NCI-H345 treated with DMSO at 0.1 percent for 48 hours (cell line): ENCODE results near the gene AQP1.

ENCODE experiments used
- DNase-seq: peaks from one replicate; lab custom pipeline; 2025; ENCODE audit not compliant: unreplicated experiment; lab: John Stamatoyannopoulos, UW

Gene AQP1

DNA sequence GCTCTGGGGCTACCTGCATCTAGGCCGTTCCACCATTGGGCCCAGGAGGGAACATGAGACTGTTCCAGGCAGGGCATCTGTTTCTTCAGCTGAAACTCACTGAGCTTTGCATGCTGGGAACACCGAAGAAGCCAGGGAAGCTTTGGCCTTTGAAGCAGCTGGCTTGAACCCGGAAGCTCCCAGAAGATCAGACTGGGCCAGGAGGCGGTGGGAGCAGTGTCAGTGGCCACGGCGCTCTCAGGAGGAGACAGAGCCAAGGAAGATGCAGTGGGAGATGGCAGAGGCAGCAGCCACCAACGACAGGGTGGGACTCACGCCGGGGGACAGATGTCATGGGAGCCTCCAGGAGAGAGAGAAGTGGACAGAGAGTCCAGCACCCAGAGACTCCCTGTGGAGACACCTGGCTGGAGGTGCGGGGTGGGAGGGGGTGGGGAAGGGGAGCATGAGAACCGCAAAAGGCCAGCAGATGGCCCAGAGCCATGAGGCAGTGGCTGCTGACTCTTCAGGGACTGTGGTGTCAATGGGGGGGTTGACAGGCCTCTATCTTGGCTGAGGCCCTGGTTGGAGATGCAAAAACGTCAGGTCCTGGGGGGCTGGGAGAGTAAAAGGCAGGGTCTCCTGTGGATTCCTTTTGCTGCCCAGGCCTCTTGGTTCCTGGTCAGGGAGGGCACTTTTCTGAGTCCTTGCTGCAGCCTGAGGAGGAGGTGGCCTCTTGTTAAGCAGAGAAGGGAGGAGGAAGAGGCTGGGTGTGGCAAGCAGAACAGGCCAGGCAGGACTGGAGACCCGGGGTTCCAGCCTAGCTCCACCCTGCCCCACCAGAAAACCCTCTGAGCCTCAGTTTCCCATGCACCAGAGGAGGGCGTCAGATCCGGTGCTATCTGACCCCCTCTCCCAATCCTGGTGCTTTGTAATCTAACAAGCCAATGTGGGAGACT is 6.3 kb upstream of the AQP1 start:
- DNase-seq, result no peak

DNA sequence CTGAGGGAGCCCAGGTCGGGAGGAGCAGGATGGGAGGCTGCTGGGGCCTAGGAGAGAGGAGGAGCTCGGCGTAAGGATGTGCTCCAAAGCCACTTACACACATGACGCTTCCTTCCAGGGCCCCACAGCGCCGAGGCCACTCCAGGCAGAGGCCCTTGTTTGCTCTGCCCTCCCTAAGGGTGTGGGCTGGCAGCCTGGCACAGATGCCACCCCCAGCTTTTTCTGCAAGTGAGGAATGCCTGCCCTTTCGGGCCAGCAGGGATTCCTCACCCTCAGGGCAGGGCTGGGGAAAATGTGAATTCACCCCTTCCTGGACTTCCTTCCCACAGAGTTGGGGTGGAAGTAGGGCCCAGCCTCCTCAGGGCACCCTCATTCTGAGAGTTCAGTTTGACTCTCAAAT is 5.6 kb upstream of the AQP1 start:
- DNase-seq, result no peak

DNA sequence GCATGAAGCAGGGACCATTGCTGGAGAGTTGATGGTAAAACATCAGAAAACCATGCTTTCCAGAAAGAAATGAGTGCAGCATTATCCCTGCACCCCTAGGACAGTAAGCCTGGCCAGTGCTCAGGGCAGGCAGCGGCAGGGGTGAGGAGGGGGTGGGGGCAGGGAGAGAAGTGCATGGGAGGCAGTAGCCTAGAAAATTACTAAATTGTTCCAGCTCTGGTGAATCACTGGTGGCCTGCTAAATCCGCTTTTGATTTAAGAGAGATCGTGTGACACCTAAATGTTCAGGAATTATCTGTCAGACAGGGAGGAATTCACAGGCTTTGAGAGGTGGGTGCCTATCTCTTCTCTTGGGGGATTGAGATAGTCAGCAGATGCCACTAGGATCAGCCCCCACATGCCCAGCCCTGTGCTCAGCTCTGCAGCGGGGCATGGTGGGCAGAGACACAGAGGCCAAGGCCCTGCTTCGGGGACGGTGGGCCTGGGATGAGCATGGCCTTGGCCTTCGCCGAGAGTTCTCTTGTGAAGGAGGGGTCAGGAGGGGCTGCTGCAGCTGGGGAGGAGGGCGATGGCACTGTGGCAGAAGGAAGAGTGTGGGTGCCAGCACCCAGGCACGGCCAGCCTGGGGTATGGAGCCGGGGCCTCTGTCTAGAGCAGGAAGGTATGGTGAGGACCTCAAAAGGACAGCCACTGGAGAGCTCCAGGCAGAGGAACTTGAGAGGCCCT is 5.0 kb upstream of the AQP1 start:
- no peak for DNase-seq

DNA sequence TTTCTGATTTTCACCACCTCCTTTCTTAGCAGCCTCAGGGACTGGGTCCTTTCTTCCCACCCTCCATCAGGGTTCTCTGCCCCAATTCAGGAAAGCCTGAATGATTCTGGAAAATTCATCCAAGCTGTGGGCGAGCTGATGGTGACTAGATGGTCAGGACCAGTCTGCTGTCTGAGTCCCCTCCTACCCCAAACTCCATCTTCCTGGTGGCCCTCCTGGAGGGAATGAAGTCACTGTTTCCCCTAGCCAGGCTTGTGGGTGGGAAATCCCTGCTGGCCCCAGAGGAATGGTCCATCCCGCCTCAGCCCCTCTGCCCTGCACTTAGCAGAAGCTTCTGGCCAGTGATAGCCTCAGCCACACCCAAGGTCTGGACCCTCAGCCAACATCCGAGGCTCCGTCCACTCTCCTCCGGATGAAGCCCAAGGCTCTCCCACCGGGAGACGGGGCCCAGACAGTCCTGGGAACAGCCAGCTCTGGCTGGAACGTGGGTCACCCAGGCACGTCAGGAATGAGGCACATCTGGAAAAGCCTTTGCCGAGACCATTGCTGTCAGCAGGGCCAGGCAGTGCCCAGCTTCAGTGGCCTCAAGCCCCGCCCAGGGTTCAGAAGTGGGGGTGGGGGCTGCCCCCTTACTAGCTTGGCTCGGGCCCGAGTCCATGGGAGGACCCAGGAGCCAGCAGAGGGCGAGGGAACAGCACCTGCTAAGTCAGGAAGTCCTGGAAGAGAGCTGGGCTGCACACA is 4.0 kb upstream of the AQP1 start:
- DNase-seq, result no peak

GRCh38 chr7:30908681-30909080 is 3.0 kb upstream of the AQP1 start:
- no peak for DNase-seq

GRCh38 chr7:30909431-30909830 is 2.2 kb upstream of the AQP1 start:
- DNase-seq, result no peak

DNA sequence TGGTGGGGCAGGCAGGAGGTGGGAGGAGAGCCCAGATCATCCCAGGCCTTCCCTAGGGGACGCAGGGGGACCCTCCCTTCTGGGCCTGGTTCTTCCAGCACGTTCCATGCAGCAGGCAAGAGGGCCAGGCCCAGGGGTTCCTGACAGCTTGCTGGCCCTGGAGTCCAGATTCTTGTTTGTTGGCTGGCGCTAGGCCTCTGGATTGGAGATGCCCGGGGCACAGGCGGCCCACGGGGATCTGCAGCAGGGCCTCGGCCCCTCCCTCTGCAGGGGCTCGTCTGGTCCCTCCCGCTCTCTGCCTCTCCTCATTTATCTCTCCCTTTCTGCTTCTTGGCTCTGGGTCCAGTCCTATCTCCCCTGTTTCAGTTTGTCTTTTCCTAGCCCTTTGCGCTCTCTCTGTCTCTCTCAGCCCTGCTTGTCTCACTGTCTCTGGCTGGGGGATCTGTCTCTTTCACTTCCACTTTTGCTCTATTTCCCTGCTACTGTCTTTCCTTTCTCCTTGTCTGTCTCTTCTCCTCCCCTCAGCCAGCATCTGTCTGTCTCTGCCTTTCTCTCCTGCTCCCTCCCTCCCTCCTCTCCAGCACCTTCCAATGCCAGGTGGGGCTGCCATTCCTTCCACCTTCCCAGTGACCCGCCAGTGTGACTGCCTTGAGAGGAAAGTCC is 1.1 kb upstream of the AQP1 start:
- no peak for DNase-seq

DNA sequence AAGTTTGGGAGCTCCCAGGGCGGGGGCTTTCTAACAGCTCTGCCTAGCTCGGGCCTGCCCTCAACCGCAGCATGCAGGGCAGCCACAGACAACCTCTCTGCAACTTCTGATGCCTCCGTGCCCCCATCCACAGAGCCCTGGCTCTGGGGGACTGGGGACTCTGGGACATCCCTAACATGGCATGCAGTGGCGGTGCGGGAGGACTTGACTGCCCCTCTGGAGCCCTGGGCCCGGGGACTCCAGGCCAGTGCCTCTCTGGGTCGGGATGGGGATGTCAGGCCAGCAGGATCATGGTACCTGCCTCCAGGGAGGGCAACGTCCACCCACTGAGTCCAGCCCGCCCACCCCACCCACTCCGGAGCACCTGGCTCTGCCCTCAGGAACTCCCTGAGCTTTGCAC is 520 bp upstream of the AQP1 start:
- no peak for DNase-seq

DNA sequence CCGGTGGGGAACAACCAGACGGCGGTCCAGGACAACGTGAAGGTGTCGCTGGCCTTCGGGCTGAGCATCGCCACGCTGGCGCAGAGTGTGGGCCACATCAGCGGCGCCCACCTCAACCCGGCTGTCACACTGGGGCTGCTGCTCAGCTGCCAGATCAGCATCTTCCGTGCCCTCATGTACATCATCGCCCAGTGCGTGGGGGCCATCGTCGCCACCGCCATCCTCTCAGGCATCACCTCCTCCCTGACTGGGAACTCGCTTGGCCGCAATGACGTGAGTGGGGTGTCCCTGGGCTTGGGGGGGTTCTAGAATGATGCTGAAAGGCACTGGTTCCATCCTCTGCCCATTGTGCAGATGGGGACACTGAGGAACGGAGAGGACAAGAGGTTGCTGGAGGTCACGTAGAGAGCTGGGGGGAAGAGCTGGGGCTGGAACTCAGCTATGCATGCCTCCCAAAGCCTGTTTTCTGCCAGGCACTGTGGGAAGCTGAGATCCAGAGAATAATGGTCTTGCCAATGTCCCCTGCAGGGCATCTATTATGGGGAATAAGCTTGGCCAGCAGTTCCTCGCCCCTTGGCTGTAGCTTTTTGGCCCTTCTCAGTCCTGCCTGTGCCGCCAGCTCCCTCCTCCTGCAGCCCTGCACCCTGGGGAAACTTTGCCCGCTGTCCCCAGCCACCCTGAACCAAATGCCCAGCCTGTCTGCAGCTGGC is 523 bp downstream of the AQP1 start:
- no peak for DNase-seq

- no peak for DNase-seq
These were observed 1.0 kb downstream of the AQP1 start for GRCh38 chr7:30912731-30912985.

GRCh38 chr7:30912986-30913811 is 1.5 kb downstream of the AQP1 start:
- no peak for DNase-seq

- DNase-seq, result no peak
These were observed 2.3 kb downstream of the AQP1 start for GRCh38 chr7:30913821-30914515.

DNA sequence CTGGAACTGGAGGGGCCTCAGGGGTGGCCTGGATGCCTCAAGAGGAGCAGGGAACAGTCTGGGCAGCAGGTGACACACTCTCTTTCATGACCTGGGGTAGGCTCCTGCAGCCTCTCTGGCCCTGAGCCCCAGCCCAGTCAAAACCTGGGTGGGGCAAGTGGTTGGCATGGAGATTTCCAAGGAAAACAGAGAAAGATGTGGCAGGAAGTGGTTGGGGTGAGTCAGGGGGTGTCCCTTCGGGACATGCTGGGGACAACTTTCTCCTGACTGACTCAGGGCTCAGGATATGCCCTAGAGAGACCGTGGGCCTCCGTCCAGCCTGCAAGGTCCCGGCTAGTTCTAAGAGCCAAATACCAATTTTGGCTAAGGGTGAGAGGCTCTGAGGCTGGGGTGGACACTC is 2.9 kb downstream of the AQP1 start:
- DNase-seq, result no peak

- no peak for DNase-seq
These were observed 3.5 kb downstream of the AQP1 start for GRCh38 chr7:30915005-30915601.

GRCh38 chr7:30915751-30916150 is 4.1 kb downstream of the AQP1 start:
- DNase-seq, result no peak

DNA sequence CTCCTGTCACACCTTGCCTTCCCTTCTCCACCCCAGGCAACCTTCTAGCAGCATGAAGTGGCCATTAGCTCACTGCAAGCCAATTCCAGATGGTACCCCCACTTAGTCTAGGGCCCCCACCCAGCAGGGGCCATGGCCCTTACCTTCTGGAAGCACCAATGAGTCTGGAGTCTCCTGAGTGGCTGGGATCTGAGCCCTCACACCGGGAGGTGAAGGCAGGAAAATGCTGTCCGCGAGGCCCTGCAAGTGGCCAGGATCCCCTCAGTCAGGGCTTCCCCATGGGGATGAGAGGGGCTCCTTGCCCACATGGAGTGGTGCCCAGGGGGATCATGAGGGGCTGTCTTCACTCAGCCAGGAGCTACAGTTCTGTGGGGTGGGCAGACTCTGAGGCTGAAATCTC is 4.6 kb downstream of the AQP1 start:
- DNase-seq, result no peak

GRCh38 chr7:30916767-30917166 is 5.1 kb downstream of the AQP1 start:
- DNase-seq, result no peak

GRCh38 chr7:30917216-30917893 is 5.7 kb downstream of the AQP1 start:
- DNase-seq, result no peak
